ENCODE results near the gene MPZL2. TPM values are rescaled to one million over a fixed set of nuclear protein-coding genes. Genes with fewer than 3 reads are reported as not detected.

MPZL2 gene
- total and polyA plus RNA-seq, 2 donors from 2014 or later = 16.8 to 111 TPM

GRCh38 chr11:118301600-118302195 lies 37.6 kb upstream of the MPZL2 start:
- FAIRE-seq (no peak), DNase-seq (no peak)
- Histone ChIP-seq H3K36me3 (ENCODE audit: control insufficient read depth in 2 of 3, insufficient read depth in 3 of 3, low read length in 3 of 3) (no peaks in the 10 kb centered on the region), H3K4me3 (ENCODE audit: low read length in 3 of 3) (no peak overlapping the region), H3K9me3 (ENCODE audit: control insufficient read depth in 2 of 3, insufficient read depth in 1 of 3, low read length in 3 of 3) (no peaks in the 10 kb centered on the region), H3K4me1 (ENCODE audit: control insufficient read depth in 2 of 3, insufficient read depth in 2 of 3, low read depth in 1 of 3, low read length in 3 of 3) (no peaks in the 10 kb centered on the region), H3K9ac (ENCODE audit: low read length in 3 of 3) (no peak overlapping the region), H3K27me3 (ENCODE audit: control insufficient read depth, insufficient read depth, low read length) (no peaks in the 10 kb centered on the region), H3K27ac (ENCODE audit: low read depth in 2 of 2, low read length in 2 of 2) (no peak overlapping the region)
- intact Hi-C loops (cut with DNase I) = no loop called here
- TF ChIP-seq CTCF (IDR thresholded peaks at IDR 0.05; ENCODE audit: borderline replicate concordance, extremely low read depth, insufficient read depth) = no peak

GRCh38 chr11:118295815-118296454 lies 31.8 kb upstream of the MPZL2 start:
- no peak overlapping the region for H3K9ac ChIP-seq (ENCODE audit: low read length in 3 of 3)
- no peaks in the 10 kb centered on the region for H3K4me1 ChIP-seq (ENCODE audit: control insufficient read depth in 2 of 3, insufficient read depth in 2 of 3, low read depth in 1 of 3, low read length in 3 of 3)
- FAIRE-seq = no peak

GRCh38 chr11:118295199-118295598 lies 31.1 kb upstream of the MPZL2 start:
- no peak for FAIRE-seq
- Histone ChIP-seq H3K27ac (ENCODE audit: low read depth in 2 of 2, low read length in 2 of 2) (no peak overlapping the region), H3K4me1 (ENCODE audit: control insufficient read depth in 2 of 3, insufficient read depth in 2 of 3, low read depth in 1 of 3, low read length in 3 of 3) (no peaks in the 10 kb centered on the region), H3K9ac (ENCODE audit: low read length in 3 of 3) (no peak overlapping the region), H3K9me3 (ENCODE audit: control insufficient read depth in 2 of 3, insufficient read depth in 1 of 3, low read length in 3 of 3) (no peaks in the 10 kb centered on the region), H3K36me3 (ENCODE audit: control insufficient read depth in 2 of 3, insufficient read depth in 3 of 3, low read length in 3 of 3) (no peaks in the 10 kb centered on the region), H3K4me3 (ENCODE audit: low read length in 3 of 3) (no peak overlapping the region), H3K27me3 (ENCODE audit: control insufficient read depth, insufficient read depth, low read length) (no peaks in the 10 kb centered on the region)
- DNase-seq = no peak
- intact Hi-C loops (cut with DNase I) = no loop called here
- TF ChIP-seq CTCF (IDR thresholded peaks at IDR 0.05; ENCODE audit: borderline replicate concordance, extremely low read depth, insufficient read depth) = no peak

More at GRCh38 chr11:118295815-118296454, 31.8 kb upstream of the MPZL2 start:
- H3K27me3 ChIP-seq (ENCODE audit: control insufficient read depth, insufficient read depth, low read length) = no peaks in the 10 kb centered on the region
- DNase-seq = peak in 1 of 5 donors; percentile 37
- no peaks in the 10 kb centered on the region for H3K36me3 ChIP-seq (ENCODE audit: control insufficient read depth in 2 of 3, insufficient read depth in 3 of 3, low read length in 3 of 3)
- no peak overlapping the region for H3K27ac ChIP-seq (ENCODE audit: low read depth in 2 of 2, low read length in 2 of 2)
- intact Hi-C loops (cut with DNase I) = no loop called here
- H3K4me3 ChIP-seq (ENCODE audit: low read length in 3 of 3) = no peak overlapping the region
- TF ChIP-seq CTCF (IDR thresholded peaks at IDR 0.05; ENCODE audit: borderline replicate concordance, extremely low read depth, insufficient read depth) = peak; percentile 37
- no peaks in the 10 kb centered on the region for H3K9me3 ChIP-seq (ENCODE audit: control insufficient read depth in 2 of 3, insufficient read depth in 1 of 3, low read length in 3 of 3)

Measured in kidney (tissue), 14 donors.